Endothelial cell of umbilical vein (primary cell): Measurements from ENCODE around the gene DGKI. TPM values are rescaled to one million over a fixed set of nuclear protein-coding genes. Genes with fewer than 3 reads are reported as not detected.

Experiments
- BruUV-seq: library from RNA; stranded (reverse); fragments of 400-500 nt; replicated peaks from 2 replicates; lab custom pipeline; 2021; lab: Mats Ljungman, UMichigan
- CTCF ChIA-PET: fragments of 300-600, 350-600 bp; sonication (Branson Sonifier 250); formaldehyde crosslinking; loops from one replicate; lab custom pipeline; 2021; ENCODE audit warnings: antibody characterized with exemption, inconsistent platforms; lab: Charles Lee
- POLR2A ChIA-PET: fragments of 300-600, 350-600 bp; sonication (Branson Sonifier 250); formaldehyde crosslinking; loops from one replicate; lab custom pipeline; 2021; ENCODE audit warnings: antibody characterized with exemption, inconsistent platforms; lab: Charles Lee
- DNase-seq: peaks from one replicate; pipeline ENCODE4 v3.0.0-alpha.2; 2011; ENCODE audit warnings: low read depth, low spot score
- FAIRE-seq: peaks from 2 replicates; lab custom pipeline; 2011; peaks lifted over from hg19 to GRCh38; lab: Jason Lieb, UNC
- H2AFZ ChIP-seq: 2 replicates; pipeline ENCODE4 v1.6.0; 2012; ENCODE audit warnings: low read depth, low read length, control low read depth, inconsistent platforms
- H3K27ac ChIP-seq: 2 replicates; pipeline ENCODE4 v1.5.1; 2011; ENCODE audit warnings: low read depth, mild to moderate bottlenecking, control low read depth, low read length, moderate library complexity; ENCODE audit not compliant: insufficient read depth
- H3K27me3 ChIP-seq, 2 experiments: 2 replicates each; pipeline versions ENCODE4 v1.6.0 to v1.6.1; 2011; ENCODE audit warnings: low read length in 2 of 2, mixed read lengths in 1 of 2; ENCODE audit not compliant: control insufficient read depth in 2 of 2, insufficient read depth in 2 of 2
- H3K36me3 ChIP-seq, 2 experiments: 2 replicates in 1 of 2; 3 replicates in 1 of 2; pipeline ENCODE4 v1.5.1; 2011; ENCODE audit warnings: low read length in 2 of 2, mild to moderate bottlenecking in 1 of 2, moderate library complexity in 1 of 2; ENCODE audit not compliant: control insufficient read depth in 2 of 2, insufficient read depth in 2 of 2; ENCODE audit errors: extremely low read depth in 1 of 2
- H3K4me1 ChIP-seq: 3 replicates; pipeline ENCODE4 v1.5.1; 2011; ENCODE audit warnings: mild to moderate bottlenecking, low read length; ENCODE audit not compliant: control insufficient read depth, insufficient read depth; ENCODE audit errors: extremely low read depth
- H3K4me2 ChIP-seq: 2 replicates; pipeline ENCODE4 v1.6.1; 2011; ENCODE audit warnings: low read length, control low read depth, mixed read lengths; ENCODE audit not compliant: insufficient read depth
- H3K4me3 ChIP-seq, 3 experiments: fragments of 200-600 bp in 1 of 3; sonication (generic), shearing (Covaris generic) in 1 of 3; replicated peaks in 1 of 3; 2 replicates each; pipeline ENCODE4 v1.5.1; 2011 to 2016; ENCODE audit warnings: control low read depth in 3 of 3, low read length in 3 of 3, mild to moderate bottlenecking in 2 of 3, inconsistent platforms in 1 of 3, low read depth in 1 of 3, moderate library complexity in 1 of 3; ENCODE audit not compliant: insufficient read depth in 1 of 3
- H3K79me2 ChIP-seq: 2 replicates; pipeline ENCODE4 v1.6.0; 2012; ENCODE audit warnings: low read length, inconsistent platforms; ENCODE audit not compliant: control insufficient read depth, insufficient read depth
- H3K9ac ChIP-seq: replicated peaks from 2 replicates; pipeline ENCODE3; 2011; ENCODE audit warnings: low read length, control low read depth; ENCODE audit not compliant: insufficient read depth; ENCODE audit errors: extremely low read depth
- H3K9me1 ChIP-seq: replicated peaks from 3 replicates; pipeline ENCODE4 v1.6.0; 2011; ENCODE audit warnings: mild to moderate bottlenecking, low read length; ENCODE audit not compliant: control insufficient read depth, insufficient read depth; ENCODE audit errors: extremely low read depth
- H3K9me3 ChIP-seq: replicated peaks from 2 replicates; pipeline ENCODE4 v1.5.1; 2012; ENCODE audit warnings: low read length, inconsistent platforms; ENCODE audit not compliant: control insufficient read depth, insufficient read depth
- H4K20me1 ChIP-seq: replicated peaks from 2 replicates; pipeline ENCODE3; 2011; ENCODE audit warnings: mild to moderate bottlenecking, low read length; ENCODE audit not compliant: control insufficient read depth, insufficient read depth; ENCODE audit errors: extremely low read depth
- EZH2 ChIP-seq: IDR thresholded peaks from 2 replicates; pipeline ENCODE4 v1.6.1; 2012; ENCODE audit warnings: borderline replicate concordance, low read depth, mild to moderate bottlenecking, moderate library complexity, low read length, inconsistent platforms; ENCODE audit not compliant: severe bottlenecking
- FOS ChIP-seq: IDR thresholded peaks from 2 replicates; pipeline ENCODE4 v1.6.1; 2011; ENCODE audit warnings: mild to moderate bottlenecking, low read length, moderate library complexity, borderline replicate concordance; ENCODE audit not compliant: insufficient read depth
- GATA2 ChIP-seq: IDR thresholded peaks from 2 replicates; pipeline ENCODE4 v1.7.0; 2011; ENCODE audit warnings: low read depth, mild to moderate bottlenecking, moderate library complexity, mixed read lengths, low read length; ENCODE audit not compliant: insufficient read length, insufficient read depth
- JUN ChIP-seq: IDR thresholded peaks from 2 replicates; pipeline ENCODE4 v1.6.1; 2011; ENCODE audit warnings: borderline replicate concordance, low read depth; ENCODE audit not compliant: insufficient read length, insufficient read depth
- MYC ChIP-seq: IDR thresholded peaks from one replicate; pipeline ENCODE4 v1.6.1; 2011; ENCODE audit warnings: mild to moderate bottlenecking, low read depth, low read length
- POLR2A ChIP-seq: IDR thresholded peaks from 2 replicates; pipeline ENCODE4 v1.6.1; 2012; ENCODE audit warnings: low read depth, mild to moderate bottlenecking, control low read depth, low read length
- POLR2AphosphoS5 ChIP-seq: IDR thresholded peaks from 2 replicates; pipeline ENCODE4 v1.6.1; 2012; ENCODE audit warnings: low read depth, mild to moderate bottlenecking, control low read depth, low read length, moderate library complexity; ENCODE audit not compliant: insufficient read depth
- dilution Hi-C: fragments of 300-500 bp; cut with MboI; formaldehyde crosslinking; loops from one replicate; pipeline ENCODE4 v1.15.0; 2019; ENCODE audit warnings: low sequenced_read_pairs; ENCODE audit not compliant: extremely low pct_ligation_motif_present
- intact Hi-C: fragments of 100-400 bp; cut with micrococcal nuclease; formaldehyde crosslinking; loops from one replicate; pipeline ENCODE4 v1.10.0; 2022
- polyA plus RNA-seq, 4 experiments: library from polyadenylated mRNA; depleted of rRNA in 3 of 4; stranded (reverse) in 3 of 4; unstranded in 1 of 4; fragments of >200 nt; gene quantifications; 2 replicates each; pipeline versions ENCODE4 v1.2.1 to v1.2.3, GENCODE V29; 2011 to 2012; ENCODE audit warnings: missing spikeins in 1 of 4
- total RNA-seq: library from RNA; stranded (reverse); gene quantifications from 2 replicates; pipeline ENCODE4 v1.2.3, GENCODE V29; 2021
- TF ChIP-seq, protein P1 (sequence below): IDR thresholded peaks from 2 replicates; pipeline ENCODE4 v1.6.1; 2011; ENCODE audit not compliant: insufficient read depth, insufficient read length
- TF ChIP-seq, protein P2 (sequence below), 2 donors: IDR thresholded peaks; 1 replicate in 1 of 2; 2 replicates in 1 of 2; pipeline ENCODE4 v1.5.1; 2011; ENCODE audit warnings: low read length in 2 of 2, mild to moderate bottlenecking in 2 of 2, moderate library complexity in 2 of 2, control low read depth in 1 of 2, inconsistent platforms in 1 of 2, low read depth in 1 of 2; ENCODE audit not compliant: insufficient read depth in 1 of 2; ENCODE audit errors: extremely low read depth in 1 of 2

DGKI gene
- total and polyA plus RNA-seq, 2 donors (not counting 3 experiments of a cell fraction or from before 2014, with no cell fraction given) = 0.11 to 0.51 TPM

DNA sequence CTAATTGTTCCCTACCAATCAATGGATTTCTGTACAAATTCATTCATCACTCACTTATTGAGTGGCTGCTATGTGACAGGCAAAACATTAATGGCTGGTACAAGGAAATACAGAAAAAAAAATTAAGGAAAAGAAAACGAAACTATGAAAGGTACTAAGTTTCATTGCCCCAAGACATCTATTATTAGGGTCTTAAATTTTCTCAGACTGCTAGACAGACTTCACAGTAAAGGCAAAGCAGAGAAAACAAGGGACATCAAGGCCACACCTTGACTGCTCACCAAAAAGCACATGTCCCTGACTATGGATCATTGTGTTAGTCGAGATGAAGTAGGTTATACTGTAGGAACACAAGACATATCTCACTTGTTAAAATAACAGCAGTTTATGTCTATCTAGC lies 36.5 kb downstream of the DGKI start:
- intact Hi-C loops (no loop called here), dilution Hi-C loops (no loop called here)

More for the DNA sequence above, 36.5 kb downstream of the DGKI start:
- Histone ChIP-seq H3K9me1 (no peaks in the 10 kb centered on the region), H3K9me3 (no peaks in the 10 kb centered on the region), H3K4me3 (no peak overlapping the region), H3K4me2 (no peak overlapping the region), H3K36me3 (no peaks in the 10 kb centered on the region), H3K27me3 (no peaks in the 10 kb centered on the region), H3K27ac (no peak overlapping the region), H3K9ac (no peak overlapping the region), H3K4me1 (no peaks in the 10 kb centered on the region), H4K20me1 (no peaks in the 10 kb centered on the region), H3K79me2 (no peaks in the 10 kb centered on the region), H2AFZ (no peak overlapping the region)
- BruUV-seq = no TSS peak
- ChIA-PET CTCF (no interaction called here), POLR2A (no interaction called here)
- TF ChIP-seq MYC = no peak
- TF ChIP-seq, protein P1, sequence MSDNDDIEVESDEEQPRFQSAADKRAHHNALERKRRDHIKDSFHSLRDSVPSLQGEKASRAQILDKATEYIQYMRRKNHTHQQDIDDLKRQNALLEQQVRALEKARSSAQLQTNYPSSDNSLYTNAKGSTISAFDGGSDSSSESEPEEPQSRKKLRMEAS = no peak
- TF ChIP-seq, protein P2, sequence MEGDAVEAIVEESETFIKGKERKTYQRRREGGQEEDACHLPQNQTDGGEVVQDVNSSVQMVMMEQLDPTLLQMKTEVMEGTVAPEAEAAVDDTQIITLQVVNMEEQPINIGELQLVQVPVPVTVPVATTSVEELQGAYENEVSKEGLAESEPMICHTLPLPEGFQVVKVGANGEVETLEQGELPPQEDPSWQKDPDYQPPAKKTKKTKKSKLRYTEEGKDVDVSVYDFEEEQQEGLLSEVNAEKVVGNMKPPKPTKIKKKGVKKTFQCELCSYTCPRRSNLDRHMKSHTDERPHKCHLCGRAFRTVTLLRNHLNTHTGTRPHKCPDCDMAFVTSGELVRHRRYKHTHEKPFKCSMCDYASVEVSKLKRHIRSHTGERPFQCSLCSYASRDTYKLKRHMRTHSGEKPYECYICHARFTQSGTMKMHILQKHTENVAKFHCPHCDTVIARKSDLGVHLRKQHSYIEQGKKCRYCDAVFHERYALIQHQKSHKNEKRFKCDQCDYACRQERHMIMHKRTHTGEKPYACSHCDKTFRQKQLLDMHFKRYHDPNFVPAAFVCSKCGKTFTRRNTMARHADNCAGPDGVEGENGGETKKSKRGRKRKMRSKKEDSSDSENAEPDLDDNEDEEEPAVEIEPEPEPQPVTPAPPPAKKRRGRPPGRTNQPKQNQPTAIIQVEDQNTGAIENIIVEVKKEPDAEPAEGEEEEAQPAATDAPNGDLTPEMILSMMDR (IDR thresholded peaks at IDR 0.05; ENCODE audit: extremely low read depth in 1 of 2, insufficient read depth in 1 of 2, low read depth in 1 of 2, low read length in 2 of 2) = no peak
- no peak for TF ChIP-seq POLR2A
- TF ChIP-seq POLR2AphosphoS5 = no peak
- no peak for TF ChIP-seq EZH2
- no peak for TF ChIP-seq GATA2
- TF ChIP-seq FOS = no peak
- no peak for TF ChIP-seq JUN
- DNase-seq (no peak), FAIRE-seq (no peak)
